ENCODE measurements around the gene SSMEM1.

DNA sequence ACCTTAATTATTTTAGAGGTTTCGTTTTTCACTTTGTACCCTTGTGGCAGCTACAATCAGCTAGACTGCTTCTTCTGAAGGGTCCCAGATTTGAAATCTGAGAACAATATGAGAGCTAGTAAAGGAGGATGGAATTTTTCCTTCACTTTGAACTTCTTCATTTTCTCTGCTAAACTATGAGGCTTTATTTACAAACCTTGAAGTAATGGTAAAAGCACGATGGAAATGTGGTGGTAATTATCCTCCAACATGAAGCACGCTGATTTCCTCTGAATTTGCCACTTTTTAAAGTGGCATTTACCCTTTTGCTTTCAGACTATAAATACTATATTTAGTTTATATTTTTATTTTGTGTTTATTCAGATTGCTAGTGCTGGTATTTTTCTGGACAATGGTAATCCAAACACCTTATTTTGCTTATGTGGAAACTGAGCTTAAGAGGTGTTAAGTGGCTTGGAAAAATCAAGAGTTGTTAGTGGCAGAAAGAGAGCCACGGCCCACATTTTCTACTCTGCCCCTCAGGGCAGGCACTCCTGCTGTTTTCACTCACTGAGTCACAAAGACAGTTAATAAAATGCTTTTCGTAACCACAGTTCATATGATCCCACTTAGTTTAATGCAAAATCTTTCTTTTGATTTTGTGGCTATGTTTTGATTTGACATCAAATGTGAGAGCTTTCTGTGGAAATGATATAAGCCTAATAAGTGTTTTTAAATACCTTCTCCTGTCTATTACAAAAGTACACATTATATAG, 2.7 kb downstream of the SSMEM1 start:
- TF ChIP-seq, protein P1, sequence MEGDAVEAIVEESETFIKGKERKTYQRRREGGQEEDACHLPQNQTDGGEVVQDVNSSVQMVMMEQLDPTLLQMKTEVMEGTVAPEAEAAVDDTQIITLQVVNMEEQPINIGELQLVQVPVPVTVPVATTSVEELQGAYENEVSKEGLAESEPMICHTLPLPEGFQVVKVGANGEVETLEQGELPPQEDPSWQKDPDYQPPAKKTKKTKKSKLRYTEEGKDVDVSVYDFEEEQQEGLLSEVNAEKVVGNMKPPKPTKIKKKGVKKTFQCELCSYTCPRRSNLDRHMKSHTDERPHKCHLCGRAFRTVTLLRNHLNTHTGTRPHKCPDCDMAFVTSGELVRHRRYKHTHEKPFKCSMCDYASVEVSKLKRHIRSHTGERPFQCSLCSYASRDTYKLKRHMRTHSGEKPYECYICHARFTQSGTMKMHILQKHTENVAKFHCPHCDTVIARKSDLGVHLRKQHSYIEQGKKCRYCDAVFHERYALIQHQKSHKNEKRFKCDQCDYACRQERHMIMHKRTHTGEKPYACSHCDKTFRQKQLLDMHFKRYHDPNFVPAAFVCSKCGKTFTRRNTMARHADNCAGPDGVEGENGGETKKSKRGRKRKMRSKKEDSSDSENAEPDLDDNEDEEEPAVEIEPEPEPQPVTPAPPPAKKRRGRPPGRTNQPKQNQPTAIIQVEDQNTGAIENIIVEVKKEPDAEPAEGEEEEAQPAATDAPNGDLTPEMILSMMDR (IDR thresholded peaks at IDR 0.05), result no peak
- no peak for TF ChIP-seq POLR2A (IDR thresholded peaks at IDR 0.05)

All from uterus (tissue), 2 donors.